A549 (cell line): ENCODE measurements around the gene GRM2. TPM values are rescaled to one million over a fixed set of nuclear protein-coding genes. Genes with fewer than 3 reads are reported as not detected.

Experiments used
- ATAC-seq, 2 experiments: fragments of 200-7000 bp in 1 of 2; fragments of >200 bp in 1 of 2; cut with Nextera tagmentation in 1 of 2; cut with Tn5 transposase in 1 of 2; 3 replicates each; pipeline versions ENCODE4 v1.8.0 to v1.9.1; 2018 to 2020; ENCODE audit warnings: mild to moderate bottlenecking in 1 of 2, moderate library complexity in 1 of 2
- CTCF ChIA-PET: fragments of 300-600 bp; sonication (Branson Sonifier 250); formaldehyde crosslinking; extraction: SDS; loops from one replicate; lab custom pipeline; 2021; ENCODE audit warnings: antibody characterized with exemption, inconsistent platforms; lab: Yijun Ruan, JAX
- POLR2A ChIA-PET: fragments of 350-600 bp; formaldehyde crosslinking; extraction: SDS; loops from one replicate; lab custom pipeline; 2021; ENCODE audit warnings: antibody characterized with exemption, inconsistent platforms; lab: Yijun Ruan, JAX
- DNase-seq, 2 experiments: peaks; one replicate each; pipeline versions ENCODE4 v3.0.0 to v3.0.0-alpha.2; 2011 to 2016; ENCODE audit warnings: low read depth in 1 of 2, low spot score in 1 of 2
- FAIRE-seq: peaks from 2 replicates; lab custom pipeline; 2011; peaks lifted over from hg19 to GRCh38; lab: Jason Lieb, UNC
- H3K27ac ChIP-seq, 2 experiments: fragments of >200 bp; sonication (Bioruptor Twin); formaldehyde crosslinking; 3 replicates each; pipeline ENCODE4 v1.5.1; 2016 to 2017
- H3K4me1 ChIP-seq: fragments of >200 bp; sonication (Bioruptor Twin); formaldehyde crosslinking; 3 replicates; pipeline ENCODE4 v1.6.1; 2016
- H3K4me2 ChIP-seq: fragments of >200 bp; sonication (Bioruptor Twin); formaldehyde crosslinking; 3 replicates; pipeline ENCODE4 v1.6.1; 2016
- H3K4me3 ChIP-seq: fragments of >200 bp; sonication (Bioruptor Twin); formaldehyde crosslinking; 3 replicates; pipeline ENCODE4 v1.5.1; 2016
- H3K9me3 ChIP-seq: fragments of >200 bp; sonication (Bioruptor Twin); formaldehyde crosslinking; 3 replicates; pipeline ENCODE4 v1.6.1; 2016
- CBX2 ChIP-seq: fragments of 200-600 bp; sonication (generic); IDR thresholded peaks from 2 replicates; pipeline ENCODE4 v1.6.1; 2016; ENCODE audit warnings: low read depth, mild to moderate bottlenecking, borderline replicate concordance
- CEBPB ChIP-seq, 2 experiments: fragments of >200 bp in 1 of 2; sonication (Bioruptor Twin) in 1 of 2; formaldehyde crosslinking in 1 of 2; IDR thresholded peaks; 2 replicates each; pipeline ENCODE4 v1.6.1; 2012 to 2016
- CHD2 ChIP-seq: fragments of 150-350 bp; IDR thresholded peaks from 2 replicates; pipeline ENCODE4 v1.6.1; 2014; ENCODE audit warnings: low read length; ENCODE audit not compliant: partially characterized antibody
- CHD4 ChIP-seq: fragments of 200-600 bp; sonication (generic); IDR thresholded peaks from 2 replicates; pipeline ENCODE4 v1.6.1; 2016; ENCODE audit warnings: antibody characterized with exemption, mild to moderate bottlenecking, borderline replicate concordance
- FOXS1 ChIP-seq: fragments of 250-450 bp; sonication (Bioruptor Pico); IDR thresholded peaks from 2 replicates; pipeline ENCODE4 v1.5.0; 2020; ENCODE audit warnings: mild to moderate bottlenecking, moderate library complexity
- HOXA7 ChIP-seq: fragments of 250-450 bp; sonication (Bioruptor Pico); IDR thresholded peaks from 2 replicates; pipeline ENCODE4 v1.5.0; 2020; ENCODE audit warnings: mild to moderate bottlenecking, moderate library complexity
- JUN ChIP-seq, 2 experiments: fragments of >200 bp; sonication (Bioruptor Twin); formaldehyde crosslinking; IDR thresholded peaks; 2 replicates in 1 of 2; 3 replicates in 1 of 2; pipeline ENCODE4 v1.6.1; 2016 to 2017
- MAZ ChIP-seq: fragments of 150-350 bp; IDR thresholded peaks from 2 replicates; pipeline ENCODE4 v1.6.1; 2014; ENCODE audit warnings: antibody characterized with exemption, low read depth, low read length, borderline replicate concordance
- NPAS2 ChIP-seq: fragments of 250-450 bp; sonication (Bioruptor Pico); IDR thresholded peaks from 2 replicates; pipeline ENCODE4 v1.8.0; 2022; ENCODE audit warnings: mild to moderate bottlenecking, moderate library complexity, borderline replicate concordance
- PHF8 ChIP-seq: fragments of 200-600 bp; sonication (generic); IDR thresholded peaks from 2 replicates; pipeline ENCODE4 v1.6.1; 2016; ENCODE audit warnings: low read depth, mild to moderate bottlenecking, antibody characterized with exemption, moderate library complexity, borderline replicate concordance
- POLR2A ChIP-seq: IDR thresholded peaks from 2 replicates; pipeline ENCODE4 v1.6.1; 2012; ENCODE audit warnings: mild to moderate bottlenecking, low read length
- RAD21 ChIP-seq, 2 experiments: fragments of >200 bp in 1 of 2; sonication (Bioruptor Twin) in 1 of 2; formaldehyde crosslinking in 1 of 2; IDR thresholded peaks in 1 of 2; conservative IDR thresholded peaks in 1 of 2; 2 replicates in 1 of 2; 3 replicates in 1 of 2; pipeline ENCODE4 v1.6.1; 2012 to 2018; ENCODE audit warnings: inconsistent platforms in 1 of 2
- RARB ChIP-seq: fragments of 250-450 bp; sonication (Bioruptor Pico); IDR thresholded peaks from 2 replicates; pipeline ENCODE4 v1.8.0; 2021; ENCODE audit warnings: mild to moderate bottlenecking, moderate library complexity
- SREBF2 ChIP-seq: fragments of 450-650 bp; IDR thresholded peaks from 2 replicates; pipeline ENCODE4 v1.6.1; 2014; ENCODE audit warnings: mild to moderate bottlenecking, moderate library complexity
- TFCP2L1 ChIP-seq: fragments of 250-450 bp; sonication (Bioruptor Pico); IDR thresholded peaks from 2 replicates; pipeline ENCODE4 v1.5.0; 2021; ENCODE audit warnings: mild to moderate bottlenecking
- TP53 ChIP-seq: fragments of 250-450 bp; sonication (Bioruptor Pico); IDR thresholded peaks from 2 replicates; pipeline ENCODE4 v1.5.0; 2021; ENCODE audit warnings: mild to moderate bottlenecking, moderate library complexity
- ZC3H11A ChIP-seq: fragments of 450-650 bp; IDR thresholded peaks from 2 replicates; pipeline ENCODE4 v1.6.1; 2014; ENCODE audit warnings: antibody characterized with exemption, mild to moderate bottlenecking
- ZFP36 ChIP-seq: fragments of 450-650 bp; IDR thresholded peaks from 2 replicates; pipeline ENCODE4 v1.6.1; 2014; ENCODE audit warnings: borderline replicate concordance; ENCODE audit not compliant: partially characterized antibody
- WGBS: methylation state at CpG from one replicate; pipeline ENCODE4 v1.1.6; 2017; ENCODE audit errors: missing lambda C conversion rate; 5-methylcytosine and 5-hydroxymethylcytosine counted together
- polyA plus RNA-seq, 4 experiments: library from polyadenylated mRNA; depleted of rRNA in 3 of 4; stranded (reverse); fragments of >200 nt; fragmentation: RNase III in 1 of 4; extraction: RNeasy Plus Mini Kit Qiagen cat#74134 plus additional on column Dnase treatment in 1 of 4; gene quantifications; 2 replicates in 3 of 4; 3 replicates in 1 of 4; pipeline ENCODE4 v1.2.3, GENCODE V29; 2011 to 2017
- TF ChIP-seq, protein P1 (sequence below): fragments of >200 bp; sonication (Bioruptor Twin); formaldehyde crosslinking; IDR thresholded peaks from 3 replicates; pipeline ENCODE4 v1.6.1; 2016
- TF ChIP-seq, protein P2 (sequence below): fragments of 150-350 bp; IDR thresholded peaks from 2 replicates; pipeline ENCODE4 v1.6.1; 2014; ENCODE audit warnings: low read depth, mild to moderate bottlenecking, low read length
- TF ChIP-seq, protein P3 (sequence below): IDR thresholded peaks from 2 replicates; pipeline ENCODE4 v1.6.1; 2012
- TF ChIP-seq, protein P4 (sequence below): fragments of 450-650 bp; IDR thresholded peaks from 2 replicates; pipeline ENCODE4 v1.6.1; 2014; ENCODE audit warnings: antibody characterized with exemption
- TF ChIP-seq, protein P5 (sequence below): fragments of >200 bp; sonication (Bioruptor Twin); formaldehyde crosslinking; IDR thresholded peaks from 3 replicates; pipeline ENCODE4 v1.5.1; 2016

Gene GRM2
- polyA plus RNA-seq, 2 of the 4 experiments (the other 2 are of a cell fraction) = 0.03 TPM; not detected in 1

DNA sequence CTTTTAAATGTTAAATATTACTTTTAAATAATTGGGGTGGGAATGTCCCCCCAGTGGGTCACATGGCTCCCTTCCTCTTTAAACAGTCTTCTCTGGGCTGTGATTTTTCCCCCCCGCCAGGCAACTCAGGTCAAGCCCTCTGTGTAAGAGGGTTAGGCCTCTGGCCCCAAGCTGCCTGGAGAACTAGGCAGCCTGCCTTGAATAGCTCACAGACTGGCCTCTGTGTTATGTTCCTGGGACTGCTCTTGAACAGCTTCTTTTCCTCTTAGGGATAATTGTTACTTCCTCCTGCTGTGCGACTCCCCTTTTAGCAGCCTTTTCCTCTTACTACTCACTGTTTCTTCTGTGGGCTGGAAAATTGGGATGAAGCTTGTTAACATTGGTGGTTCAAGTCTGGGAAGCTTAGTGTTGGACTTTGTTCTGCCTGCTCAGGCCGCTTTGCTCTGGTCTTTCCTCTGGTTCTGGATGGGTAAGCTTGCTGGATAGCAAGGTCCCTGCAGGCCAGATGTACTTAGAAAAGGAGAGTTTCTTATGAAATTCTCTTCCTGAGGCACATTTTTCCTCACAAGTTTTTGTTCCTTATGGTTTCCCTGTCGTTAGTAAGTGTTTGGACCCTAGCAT lies 33.6 kb upstream of the GRM2 start:
- FAIRE-seq (no peak), DNase-seq (no peak), ATAC-seq (no peak)
- peaks cover 18% of the 10 kb centered on the region for H3K4me1 ChIP-seq
- no peak overlapping the region for H3K4me3 ChIP-seq
- POLR2A ChIA-PET = no interaction called here
- TF ChIP-seq TFCP2L1 = no peak
- TF ChIP-seq CBX2 = no peak
- no peak for TF ChIP-seq ZFP36
- TF ChIP-seq RARB (CRISPR knock-in tag) = no peak
- TF ChIP-seq, protein P1, sequence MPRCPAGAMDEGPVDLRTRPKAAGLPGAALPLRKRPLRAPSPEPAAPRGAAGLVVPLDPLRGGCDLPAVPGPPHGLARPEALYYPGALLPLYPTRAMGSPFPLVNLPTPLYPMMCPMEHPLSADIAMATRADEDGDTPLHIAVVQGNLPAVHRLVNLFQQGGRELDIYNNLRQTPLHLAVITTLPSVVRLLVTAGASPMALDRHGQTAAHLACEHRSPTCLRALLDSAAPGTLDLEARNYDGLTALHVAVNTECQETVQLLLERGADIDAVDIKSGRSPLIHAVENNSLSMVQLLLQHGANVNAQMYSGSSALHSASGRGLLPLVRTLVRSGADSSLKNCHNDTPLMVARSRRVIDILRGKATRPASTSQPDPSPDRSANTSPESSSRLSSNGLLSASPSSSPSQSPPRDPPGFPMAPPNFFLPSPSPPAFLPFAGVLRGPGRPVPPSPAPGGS = no peak
- no peak for TF ChIP-seq FOXS1 (CRISPR knock-in tag)
- no peak for TF ChIP-seq CEBPB (IDR thresholded peaks at IDR 0.05)
- no peak for TF ChIP-seq CHD2
- no peak for TF ChIP-seq RAD21 (conservative IDR thresholded peaks at IDR 0.05 in 1 of 2, IDR thresholded peaks at IDR 0.05 in 1 of 2)
- TF ChIP-seq JUN (IDR thresholded peaks at IDR 0.05) = no peak
- TF ChIP-seq, protein P2, sequence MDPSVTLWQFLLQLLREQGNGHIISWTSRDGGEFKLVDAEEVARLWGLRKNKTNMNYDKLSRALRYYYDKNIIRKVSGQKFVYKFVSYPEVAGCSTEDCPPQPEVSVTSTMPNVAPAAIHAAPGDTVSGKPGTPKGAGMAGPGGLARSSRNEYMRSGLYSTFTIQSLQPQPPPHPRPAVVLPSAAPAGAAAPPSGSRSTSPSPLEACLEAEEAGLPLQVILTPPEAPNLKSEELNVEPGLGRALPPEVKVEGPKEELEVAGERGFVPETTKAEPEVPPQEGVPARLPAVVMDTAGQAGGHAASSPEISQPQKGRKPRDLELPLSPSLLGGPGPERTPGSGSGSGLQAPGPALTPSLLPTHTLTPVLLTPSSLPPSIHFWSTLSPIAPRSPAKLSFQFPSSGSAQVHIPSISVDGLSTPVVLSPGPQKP = no peak
- TF ChIP-seq, protein P3, sequence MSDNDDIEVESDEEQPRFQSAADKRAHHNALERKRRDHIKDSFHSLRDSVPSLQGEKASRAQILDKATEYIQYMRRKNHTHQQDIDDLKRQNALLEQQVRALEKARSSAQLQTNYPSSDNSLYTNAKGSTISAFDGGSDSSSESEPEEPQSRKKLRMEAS = no peak
- no peak for TF ChIP-seq CHD4
- TF ChIP-seq, protein P4, sequence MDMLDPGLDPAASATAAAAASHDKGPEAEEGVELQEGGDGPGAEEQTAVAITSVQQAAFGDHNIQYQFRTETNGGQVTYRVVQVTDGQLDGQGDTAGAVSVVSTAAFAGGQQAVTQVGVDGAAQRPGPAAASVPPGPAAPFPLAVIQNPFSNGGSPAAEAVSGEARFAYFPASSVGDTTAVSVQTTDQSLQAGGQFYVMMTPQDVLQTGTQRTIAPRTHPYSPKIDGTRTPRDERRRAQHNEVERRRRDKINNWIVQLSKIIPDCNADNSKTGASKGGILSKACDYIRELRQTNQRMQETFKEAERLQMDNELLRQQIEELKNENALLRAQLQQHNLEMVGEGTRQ = no peak
- TF ChIP-seq SREBF2 = no peak
- TF ChIP-seq PHF8 = no peak
- TF ChIP-seq, protein P5, sequence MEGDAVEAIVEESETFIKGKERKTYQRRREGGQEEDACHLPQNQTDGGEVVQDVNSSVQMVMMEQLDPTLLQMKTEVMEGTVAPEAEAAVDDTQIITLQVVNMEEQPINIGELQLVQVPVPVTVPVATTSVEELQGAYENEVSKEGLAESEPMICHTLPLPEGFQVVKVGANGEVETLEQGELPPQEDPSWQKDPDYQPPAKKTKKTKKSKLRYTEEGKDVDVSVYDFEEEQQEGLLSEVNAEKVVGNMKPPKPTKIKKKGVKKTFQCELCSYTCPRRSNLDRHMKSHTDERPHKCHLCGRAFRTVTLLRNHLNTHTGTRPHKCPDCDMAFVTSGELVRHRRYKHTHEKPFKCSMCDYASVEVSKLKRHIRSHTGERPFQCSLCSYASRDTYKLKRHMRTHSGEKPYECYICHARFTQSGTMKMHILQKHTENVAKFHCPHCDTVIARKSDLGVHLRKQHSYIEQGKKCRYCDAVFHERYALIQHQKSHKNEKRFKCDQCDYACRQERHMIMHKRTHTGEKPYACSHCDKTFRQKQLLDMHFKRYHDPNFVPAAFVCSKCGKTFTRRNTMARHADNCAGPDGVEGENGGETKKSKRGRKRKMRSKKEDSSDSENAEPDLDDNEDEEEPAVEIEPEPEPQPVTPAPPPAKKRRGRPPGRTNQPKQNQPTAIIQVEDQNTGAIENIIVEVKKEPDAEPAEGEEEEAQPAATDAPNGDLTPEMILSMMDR = no peak
- WGBS = 94% methylated on average over 4 of the region's 4 CpGs
- CTCF ChIA-PET = interaction anchor here (0.8 to 7.4 kb wide), 5 partner anchors 8 to 172 kb away, joined by 3 to 83 read pairs (median 6); partner anchors contain the start of genes DCAF1 and RAD54L2
- H3K9me3 ChIP-seq = no peaks in the 10 kb centered on the region
- no peak overlapping the region for H3K4me2 ChIP-seq
- H3K27ac ChIP-seq = no peak overlapping the region

DNA sequence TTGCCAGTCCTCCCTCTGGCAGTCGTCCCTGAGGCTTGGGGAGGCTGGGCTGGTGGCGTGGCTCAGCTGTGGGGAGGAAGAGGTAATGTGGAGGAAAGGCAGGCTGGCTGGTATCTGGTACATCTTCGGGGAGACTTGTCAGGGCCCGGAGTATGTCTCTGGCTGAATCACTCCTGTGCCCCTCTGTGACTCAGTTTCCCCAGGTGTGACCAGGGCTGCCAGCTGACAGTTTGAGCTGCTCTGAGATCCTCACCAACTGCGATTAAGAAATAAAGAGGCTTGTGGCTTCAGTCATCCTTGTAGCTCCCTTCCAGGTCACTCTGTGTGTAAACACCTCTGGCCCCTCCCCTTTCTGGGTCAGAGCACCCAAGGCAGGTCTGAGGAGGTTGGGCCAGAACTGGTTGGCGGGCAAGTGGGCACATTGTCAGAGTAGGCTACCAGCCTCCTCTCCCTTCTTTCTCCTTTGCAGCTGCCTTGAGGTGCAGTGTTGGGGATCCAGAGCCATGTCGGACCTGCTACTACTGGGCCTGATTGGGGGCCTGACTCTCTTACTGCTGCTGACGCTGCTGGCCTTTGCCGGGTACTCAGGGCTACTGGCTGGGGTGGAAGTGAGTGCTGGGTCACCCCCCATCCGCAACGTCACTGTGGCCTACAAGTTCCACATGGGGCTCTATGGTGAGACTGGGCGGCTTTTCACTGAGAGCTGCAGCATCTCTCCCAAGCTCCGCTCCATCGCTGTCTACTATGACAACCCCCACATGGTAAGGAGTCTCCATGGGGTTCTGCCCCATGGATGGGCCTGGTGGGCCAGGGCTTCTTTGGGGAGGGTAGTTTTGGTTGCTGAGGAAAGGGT lies 32.8 kb upstream of the GRM2 start:
- Histone ChIP-seq H3K9me3 (no peaks in the 10 kb centered on the region), H3K27ac (no peak overlapping the region), H3K4me1 (peaks cover 14% of the 10 kb centered on the region), H3K4me3 (no peak overlapping the region), H3K4me2 (no peak overlapping the region)
- DNase-seq (no peak), ATAC-seq (no peak), FAIRE-seq (no peak)
- ChIA-PET POLR2A (interaction anchor here (0.6 kb wide), 1 partner anchor 174 kb away, joined by 8 read pairs; no protein-coding TSS in a partner anchor), CTCF (interaction anchor here (0.7 to 7.4 kb wide), 7 partner anchors 8 to 1059 kb away, joined by 3 to 83 read pairs (median 4); partner anchors contain the start of gene DCAF1)
- 95% methylated on average over 8 of the region's 14 CpGs for WGBS
- TF ChIP-seq TP53 (CRISPR knock-in tag) (no peak), MAZ (no peak), PHF8 (no peak), NPAS2 (CRISPR knock-in tag) (no peak), ZC3H11A (no peak), POLR2A (no peak), HOXA7 (CRISPR knock-in tag) (no peak)
- TF ChIP-seq, protein P3 = no peak
